GOT3 (cell line): ENCODE results near the gene CASZ1.

Experiments used
- DNase-seq: peaks from one replicate; lab custom pipeline; 2025; ENCODE audit warnings: mixed read lengths; lab: John Stamatoyannopoulos, UW

CASZ1 gene, protein sequence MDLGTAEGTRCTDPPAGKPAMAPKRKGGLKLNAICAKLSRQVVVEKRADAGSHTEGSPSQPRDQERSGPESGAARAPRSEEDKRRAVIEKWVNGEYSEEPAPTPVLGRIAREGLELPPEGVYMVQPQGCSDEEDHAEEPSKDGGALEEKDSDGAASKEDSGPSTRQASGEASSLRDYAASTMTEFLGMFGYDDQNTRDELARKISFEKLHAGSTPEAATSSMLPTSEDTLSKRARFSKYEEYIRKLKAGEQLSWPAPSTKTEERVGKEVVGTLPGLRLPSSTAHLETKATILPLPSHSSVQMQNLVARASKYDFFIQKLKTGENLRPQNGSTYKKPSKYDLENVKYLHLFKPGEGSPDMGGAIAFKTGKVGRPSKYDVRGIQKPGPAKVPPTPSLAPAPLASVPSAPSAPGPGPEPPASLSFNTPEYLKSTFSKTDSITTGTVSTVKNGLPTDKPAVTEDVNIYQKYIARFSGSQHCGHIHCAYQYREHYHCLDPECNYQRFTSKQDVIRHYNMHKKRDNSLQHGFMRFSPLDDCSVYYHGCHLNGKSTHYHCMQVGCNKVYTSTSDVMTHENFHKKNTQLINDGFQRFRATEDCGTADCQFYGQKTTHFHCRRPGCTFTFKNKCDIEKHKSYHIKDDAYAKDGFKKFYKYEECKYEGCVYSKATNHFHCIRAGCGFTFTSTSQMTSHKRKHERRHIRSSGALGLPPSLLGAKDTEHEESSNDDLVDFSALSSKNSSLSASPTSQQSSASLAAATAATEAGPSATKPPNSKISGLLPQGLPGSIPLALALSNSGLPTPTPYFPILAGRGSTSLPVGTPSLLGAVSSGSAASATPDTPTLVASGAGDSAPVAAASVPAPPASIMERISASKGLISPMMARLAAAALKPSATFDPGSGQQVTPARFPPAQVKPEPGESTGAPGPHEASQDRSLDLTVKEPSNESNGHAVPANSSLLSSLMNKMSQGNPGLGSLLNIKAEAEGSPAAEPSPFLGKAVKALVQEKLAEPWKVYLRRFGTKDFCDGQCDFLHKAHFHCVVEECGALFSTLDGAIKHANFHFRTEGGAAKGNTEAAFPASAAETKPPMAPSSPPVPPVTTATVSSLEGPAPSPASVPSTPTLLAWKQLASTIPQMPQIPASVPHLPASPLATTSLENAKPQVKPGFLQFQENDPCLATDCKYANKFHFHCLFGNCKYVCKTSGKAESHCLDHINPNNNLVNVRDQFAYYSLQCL (N-terminal part only)

DNA sequence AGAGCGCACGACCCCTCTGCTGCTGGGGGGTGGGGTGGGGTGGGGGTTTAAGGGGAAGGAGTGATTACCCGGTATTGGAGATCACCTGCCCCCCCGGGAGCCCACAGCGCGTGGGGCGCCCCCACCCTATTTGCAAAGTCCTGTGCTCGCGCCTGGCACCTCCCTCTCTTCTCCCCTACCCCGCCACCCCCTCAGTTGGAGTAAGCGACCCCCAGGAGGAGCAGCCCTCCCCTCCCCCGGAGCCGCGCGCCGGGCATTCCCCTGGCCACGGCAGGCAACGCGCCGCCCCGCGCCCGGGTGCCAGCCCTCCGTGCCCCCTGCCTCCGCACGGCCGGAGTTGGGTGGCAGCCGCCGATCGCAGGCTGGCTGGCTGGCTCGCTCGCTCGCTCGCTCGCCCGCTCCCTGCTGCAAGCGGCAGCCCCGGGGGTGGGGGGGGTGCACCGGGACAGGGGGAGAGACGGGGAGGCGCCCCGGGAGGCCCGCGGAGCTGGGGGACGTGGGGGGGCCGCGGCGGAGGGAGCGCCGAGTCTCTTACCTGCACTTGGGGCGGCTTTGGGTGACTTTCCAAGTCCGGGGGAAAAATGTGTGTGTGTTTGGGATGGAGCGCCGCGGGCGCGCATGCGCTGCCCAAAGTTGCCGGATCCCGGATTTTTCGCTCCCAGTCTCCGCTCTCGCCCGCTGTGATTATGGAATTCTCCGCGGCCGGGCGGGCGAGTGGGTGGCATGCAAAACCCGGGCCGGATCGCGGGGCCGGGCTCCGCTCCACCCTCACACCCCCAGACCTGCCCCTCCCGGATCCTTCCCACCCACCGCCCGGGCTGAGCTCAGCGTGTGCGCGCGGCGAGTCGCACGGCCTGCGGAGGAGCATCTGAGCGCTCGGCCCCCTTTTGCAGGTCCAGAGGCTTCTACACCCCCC is at the start of gene CASZ1:
TSS of gene CASZ1 (minus strand) at position 618 of the 916 bp plus-strand sequence. CDS start 102,757 bp downstream, outside the sequence.
- DNase-seq, result no peak

DNA sequence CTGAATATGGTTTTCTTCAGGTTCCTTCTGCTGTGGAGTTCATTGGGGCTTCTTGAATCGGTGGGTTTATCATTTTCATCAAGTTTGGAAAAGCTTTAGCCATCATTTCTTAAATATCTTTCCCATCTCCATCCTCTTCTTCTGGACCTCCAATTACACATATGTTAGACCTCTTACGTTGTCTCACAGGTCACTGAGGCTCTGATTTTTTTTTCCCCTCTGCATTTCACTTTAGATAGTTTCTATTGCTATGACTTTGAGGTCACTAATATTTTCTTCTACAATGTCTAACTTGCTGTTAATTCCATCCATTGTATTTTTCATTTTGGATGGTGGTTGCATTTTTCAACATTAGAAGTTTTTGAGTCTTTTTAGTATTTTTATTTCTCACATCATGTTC is 47.3 kb upstream of the CASZ1 start:
- no peak for DNase-seq

DNA sequence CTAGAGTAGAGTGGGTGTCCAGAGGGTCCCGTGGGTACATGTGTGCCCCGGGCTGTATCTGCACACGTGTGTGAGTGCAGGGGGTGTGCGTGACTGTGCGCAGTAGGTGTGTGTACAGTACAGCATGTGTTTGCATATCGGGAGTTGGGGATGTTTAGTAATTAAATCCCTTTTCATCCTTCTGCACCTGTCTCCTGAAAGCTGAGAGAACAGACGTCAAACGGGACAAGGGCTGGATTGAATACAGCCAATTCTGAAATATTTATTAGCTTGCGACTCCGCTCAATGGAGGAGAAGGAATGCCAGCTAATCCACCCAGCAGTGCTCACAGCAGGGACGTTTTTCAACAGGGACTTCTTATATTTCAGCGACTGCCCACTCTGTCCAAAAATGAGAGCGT is 44.7 kb upstream of the CASZ1 start:
- no peak for DNase-seq

DNA sequence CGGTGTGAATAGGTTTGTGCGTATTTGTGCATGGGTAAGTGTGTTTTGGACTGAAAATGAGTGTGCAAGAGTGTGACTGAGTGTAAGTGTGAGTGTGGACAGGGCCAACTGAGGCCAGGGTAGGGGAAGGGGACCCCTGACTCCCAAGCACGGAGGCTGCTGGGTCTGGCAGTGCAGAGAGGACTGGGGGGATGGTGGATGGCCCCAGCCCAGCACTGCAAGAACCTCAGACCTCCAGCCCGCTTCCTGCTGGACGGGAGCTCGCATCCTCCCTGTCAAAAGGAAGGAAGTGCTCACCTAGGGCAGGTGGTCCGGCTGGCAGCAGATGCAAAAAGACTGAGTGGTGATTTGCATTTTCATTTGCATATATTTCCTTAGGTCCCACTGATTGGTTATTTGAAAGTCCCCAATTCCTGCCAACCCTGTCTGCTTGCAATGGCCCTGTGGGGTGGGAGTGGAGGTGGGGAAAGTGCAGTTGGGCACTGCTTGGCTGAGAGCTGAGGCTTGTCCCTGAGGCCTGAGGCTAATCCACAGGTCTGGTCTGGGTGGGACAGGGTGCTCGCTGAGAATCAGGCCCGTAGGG is 42.8 kb upstream of the CASZ1 start:
- no peak for DNase-seq

DNA sequence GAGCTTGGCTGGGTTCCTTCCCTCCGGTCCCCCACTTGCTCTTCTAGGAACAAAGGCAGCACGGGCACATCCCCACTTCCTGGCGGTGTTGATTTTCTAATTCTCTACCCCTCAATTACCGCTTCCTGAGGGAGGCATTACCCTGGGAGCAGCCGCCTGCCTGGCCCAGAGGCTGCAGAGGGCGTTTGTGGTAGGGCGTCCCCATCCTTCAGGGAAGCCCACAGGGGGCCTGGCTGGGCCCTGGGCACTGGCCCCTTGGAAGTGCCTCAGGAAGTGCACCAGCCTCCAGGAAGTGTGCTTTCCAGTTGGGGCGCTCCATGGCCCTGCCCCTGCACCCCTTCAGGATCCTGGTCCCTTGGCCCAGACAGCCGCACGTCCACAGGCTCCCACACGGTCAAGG is 42.1 kb upstream of the CASZ1 start:
- no peak for DNase-seq

DNA sequence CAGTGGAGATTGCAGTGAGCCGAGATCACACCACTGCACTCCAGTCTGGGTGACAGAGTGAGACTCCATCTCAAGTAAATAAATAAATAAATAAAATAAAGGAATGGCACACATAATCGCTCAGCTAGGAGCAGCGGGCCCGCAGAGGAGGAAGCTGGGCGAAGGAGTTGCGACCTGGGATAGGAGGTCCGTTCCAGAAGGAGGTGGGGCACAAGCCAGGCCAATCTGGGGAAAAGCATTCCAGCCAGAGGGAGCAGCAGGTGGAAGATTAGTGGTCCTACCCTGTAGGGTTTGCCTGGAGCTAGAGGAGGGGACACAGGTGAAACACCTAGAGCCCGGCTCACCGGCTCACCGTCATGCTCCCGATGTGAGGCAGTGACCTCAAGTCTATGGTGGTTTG is 40.3 kb upstream of the CASZ1 start:
- no peak for DNase-seq

DNA sequence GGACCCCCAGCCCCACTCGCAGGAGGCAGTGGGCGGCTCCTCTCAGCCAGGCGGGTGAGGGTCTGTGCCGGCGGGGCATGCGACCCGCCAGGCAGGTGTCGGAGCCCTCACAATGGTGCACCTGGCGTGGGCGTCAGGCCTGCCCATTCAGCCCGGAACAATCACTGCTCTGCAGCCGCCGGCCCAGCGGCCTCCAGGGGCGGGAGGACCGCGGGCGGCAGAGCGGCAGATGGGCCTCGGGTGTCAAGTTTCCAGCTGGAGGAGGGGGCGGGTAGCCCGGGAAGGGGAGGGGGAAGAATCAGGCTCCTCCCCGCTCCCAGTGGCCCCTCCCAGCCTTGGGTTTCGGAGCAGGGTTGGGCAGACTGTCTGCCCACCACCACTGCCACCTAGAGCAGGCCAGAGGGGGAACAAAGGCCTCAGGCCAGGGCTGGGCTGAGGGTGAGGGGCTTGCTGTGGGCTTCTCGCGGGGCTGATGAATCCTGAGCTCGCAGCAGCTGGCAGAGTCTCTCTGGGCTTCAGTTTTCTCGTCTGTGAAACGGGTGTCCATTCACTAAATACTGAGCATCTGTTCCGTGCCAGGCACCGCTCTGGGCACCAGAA is 39.5 kb upstream of the CASZ1 start:
- no peak for DNase-seq

DNA sequence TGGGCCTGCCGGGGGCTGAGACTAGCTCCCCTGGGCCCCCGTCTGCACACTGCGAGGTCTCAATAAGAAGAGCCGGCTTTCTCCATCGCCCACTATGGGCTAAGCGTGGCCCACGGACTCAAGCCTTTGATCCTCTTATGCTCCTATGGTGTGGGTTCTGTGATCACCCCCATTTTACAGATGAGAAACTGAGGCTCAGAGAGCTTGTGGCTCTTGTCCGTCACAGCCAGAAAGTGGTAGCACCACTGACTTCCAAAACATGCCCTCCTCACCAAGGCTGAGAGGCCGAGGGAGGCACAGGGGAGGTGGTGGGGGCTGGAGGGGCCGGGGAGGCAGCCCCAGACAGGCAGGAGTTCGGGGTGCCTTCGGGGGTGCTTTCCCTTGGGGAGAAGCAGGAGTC is 39.0 kb upstream of the CASZ1 start:
- no peak for DNase-seq

DNA sequence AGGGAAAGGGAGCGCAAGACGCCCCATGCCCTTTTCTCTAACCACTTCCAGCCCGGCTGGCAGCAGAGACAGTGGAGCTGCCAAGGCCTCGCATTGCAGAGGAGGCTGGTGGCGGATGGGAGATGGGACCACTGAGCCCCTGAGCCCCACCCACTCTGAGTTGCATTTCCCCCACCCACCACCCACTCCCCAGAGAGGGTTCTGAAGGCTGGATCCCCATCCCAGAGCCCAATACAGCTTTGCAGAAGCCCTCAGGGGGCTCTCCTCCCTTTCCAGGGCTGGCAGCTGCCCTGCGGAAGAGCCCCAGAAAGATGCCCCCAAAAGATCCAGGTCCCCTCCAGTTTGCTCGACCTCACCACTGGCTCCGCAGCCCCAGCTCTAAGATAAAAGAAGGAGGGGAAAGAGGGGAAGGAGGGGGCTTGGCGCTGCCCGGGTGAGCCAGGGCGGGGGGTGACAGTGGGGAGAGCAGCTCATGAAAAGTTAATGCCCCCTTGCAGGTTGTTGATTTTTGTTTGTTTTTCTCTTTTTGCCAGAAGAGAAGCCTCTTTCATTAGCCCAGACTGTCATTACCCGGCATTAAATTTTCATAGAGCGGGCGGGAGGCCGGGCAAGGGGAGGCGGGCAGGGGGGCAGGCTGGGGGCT is 38.4 kb upstream of the CASZ1 start:
- no peak for DNase-seq

DNA sequence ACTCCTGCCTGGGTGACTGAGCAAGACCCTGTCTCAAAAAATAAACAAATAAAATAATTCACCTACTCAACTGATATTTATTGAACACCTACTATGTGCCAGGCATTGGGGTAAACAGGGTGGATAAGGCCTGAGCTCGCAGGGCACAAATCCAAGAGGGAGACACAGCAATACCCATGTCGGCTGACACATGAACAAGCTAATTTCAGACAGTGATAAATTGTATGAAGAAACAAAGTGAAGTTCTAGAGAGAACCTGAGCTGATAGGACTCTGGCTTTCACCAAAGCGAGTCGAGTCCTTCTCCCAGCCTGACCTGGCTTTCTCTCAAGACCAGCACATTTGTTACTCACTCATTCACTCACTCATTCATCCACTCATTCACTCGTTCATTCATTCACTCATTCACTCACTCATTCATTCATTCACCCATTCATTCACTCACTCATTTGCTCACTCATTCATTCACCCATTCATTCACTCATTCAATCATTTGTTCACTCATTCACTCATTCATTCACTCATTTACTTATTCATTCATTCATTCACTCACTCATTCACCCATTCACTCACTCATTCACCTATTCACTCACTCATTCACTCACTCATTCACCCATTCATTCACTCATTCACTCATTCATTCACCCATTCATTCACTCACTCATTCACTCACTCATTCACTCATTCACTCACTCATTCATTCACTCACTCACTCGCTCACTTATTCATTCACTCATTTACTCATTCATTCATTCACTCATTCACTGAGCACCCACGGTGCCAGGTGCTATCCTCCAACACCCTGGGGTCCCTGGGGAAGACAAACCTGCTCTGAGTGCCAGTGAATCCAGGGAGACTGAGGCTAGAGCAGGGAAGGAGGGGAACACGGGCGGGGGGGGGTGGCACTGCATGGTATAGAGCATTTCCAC is 37.4 kb upstream of the CASZ1 start:
- no peak for DNase-seq

DNA sequence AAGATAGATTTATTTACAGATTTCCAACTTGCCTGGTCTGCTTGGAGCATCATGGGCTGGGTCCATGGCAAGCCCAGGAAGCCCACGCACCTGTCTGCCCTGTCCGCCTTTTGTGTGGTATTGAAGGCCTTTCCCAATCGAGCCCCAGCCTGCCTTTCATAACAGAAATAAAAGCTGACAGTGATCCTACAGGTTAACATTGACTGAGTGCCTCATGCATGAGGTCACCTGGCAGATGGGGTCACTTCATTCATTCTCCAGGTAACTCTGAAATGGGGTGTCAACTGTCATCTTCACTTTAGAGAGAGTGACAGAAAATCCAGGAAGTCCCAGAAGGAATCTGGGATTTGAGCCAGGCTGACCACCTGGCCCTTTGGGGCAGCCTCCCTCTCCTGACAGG is 36.3 kb upstream of the CASZ1 start:
- no peak for DNase-seq

DNA sequence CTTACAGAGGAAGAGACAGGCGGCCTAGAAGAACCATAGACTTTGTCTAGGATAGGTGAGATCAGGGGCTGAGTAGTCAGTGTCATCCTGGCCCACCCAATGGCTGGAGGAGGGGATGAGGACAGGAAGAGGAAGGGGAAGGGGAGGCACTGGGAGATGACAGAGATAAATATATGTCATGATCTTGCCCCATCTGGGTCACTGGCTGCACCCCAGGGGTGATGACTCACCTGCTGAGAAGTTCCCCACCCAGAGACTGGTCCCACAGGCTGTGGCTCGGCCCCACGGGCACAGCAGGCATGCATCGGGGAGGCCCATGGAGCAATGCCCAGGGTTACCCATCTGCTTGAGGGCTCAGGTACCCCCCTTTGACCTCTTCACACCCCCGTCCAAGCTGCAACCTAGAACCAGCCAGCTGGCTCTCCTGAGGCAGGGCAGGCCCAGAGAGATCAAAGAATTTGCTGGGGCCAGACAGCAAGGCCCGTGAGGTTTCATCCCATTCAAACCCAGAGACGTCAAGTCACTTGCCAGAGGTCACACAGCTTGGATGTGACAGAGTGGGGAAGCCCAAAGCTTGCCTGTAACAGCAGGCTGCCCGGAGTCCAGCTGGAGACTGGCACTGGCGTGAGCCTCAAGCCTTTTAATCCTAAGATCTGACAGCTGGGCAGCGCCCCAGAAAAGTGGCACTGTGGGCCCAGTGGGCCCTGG is 34.7 kb upstream of the CASZ1 start:
- DNase-seq, result no peak

DNA sequence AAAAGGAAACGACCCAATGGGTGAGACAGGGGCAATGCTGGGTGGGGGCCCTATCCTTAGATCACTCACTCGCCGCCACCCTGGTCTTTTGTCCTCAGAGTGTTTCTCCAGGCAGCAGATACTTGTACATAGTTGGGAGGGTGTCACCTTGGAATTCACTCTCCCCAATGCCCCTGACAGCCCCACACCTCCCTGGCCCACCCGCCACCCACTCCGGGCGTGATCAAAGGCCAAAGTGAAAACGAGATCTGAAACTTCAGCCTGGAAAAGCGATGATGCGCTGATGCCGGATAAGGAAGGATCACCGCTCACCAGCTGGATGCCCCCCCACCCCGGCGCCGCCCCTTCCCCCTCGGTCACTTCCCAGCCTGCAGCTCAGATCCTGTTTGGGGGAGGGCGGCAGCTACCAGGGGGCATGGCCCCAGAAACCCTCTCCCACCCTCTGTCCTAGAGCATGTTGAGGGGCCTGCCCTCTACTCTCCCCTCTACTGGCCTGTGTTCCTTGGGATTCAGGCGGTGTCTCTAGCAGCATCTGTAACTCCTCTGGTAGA is 33.6 kb upstream of the CASZ1 start:
- DNase-seq, result no peak

DNA sequence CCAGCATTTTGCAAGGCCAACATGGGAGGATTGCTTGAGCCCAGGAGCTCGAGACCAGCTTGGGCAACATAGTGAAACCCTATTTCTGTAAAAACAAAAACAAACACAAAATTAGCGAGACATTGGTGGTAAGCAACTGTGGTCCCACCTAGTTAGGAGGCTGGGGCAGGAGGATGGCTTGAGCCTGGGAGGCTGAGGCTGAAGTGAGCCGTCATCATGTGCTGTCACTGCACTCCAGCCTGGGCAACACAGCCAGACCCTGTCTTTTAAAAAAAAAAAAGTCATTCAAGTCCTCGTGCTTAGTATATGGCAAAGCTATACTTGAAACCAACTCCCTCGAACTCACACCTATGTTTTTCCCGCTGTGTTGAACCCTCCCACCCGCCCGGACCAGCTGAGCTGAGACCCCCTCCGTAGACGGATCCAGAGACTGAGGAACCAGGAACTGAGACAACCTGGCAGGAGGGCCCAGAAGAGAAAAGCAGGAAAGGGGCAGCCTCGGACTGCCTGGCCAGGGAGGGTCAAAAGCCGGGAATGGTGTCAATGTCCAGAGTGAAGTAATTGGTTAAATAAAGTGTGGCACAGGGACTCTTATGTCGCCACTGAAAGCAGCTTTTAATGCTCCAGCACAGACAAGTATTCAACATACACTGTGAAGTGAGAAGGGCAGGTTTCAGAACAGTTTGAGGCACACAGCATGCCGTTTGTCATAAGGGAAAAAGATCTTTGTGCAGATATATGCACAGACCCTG is 32.8 kb upstream of the CASZ1 start:
- no peak for DNase-seq

DNA sequence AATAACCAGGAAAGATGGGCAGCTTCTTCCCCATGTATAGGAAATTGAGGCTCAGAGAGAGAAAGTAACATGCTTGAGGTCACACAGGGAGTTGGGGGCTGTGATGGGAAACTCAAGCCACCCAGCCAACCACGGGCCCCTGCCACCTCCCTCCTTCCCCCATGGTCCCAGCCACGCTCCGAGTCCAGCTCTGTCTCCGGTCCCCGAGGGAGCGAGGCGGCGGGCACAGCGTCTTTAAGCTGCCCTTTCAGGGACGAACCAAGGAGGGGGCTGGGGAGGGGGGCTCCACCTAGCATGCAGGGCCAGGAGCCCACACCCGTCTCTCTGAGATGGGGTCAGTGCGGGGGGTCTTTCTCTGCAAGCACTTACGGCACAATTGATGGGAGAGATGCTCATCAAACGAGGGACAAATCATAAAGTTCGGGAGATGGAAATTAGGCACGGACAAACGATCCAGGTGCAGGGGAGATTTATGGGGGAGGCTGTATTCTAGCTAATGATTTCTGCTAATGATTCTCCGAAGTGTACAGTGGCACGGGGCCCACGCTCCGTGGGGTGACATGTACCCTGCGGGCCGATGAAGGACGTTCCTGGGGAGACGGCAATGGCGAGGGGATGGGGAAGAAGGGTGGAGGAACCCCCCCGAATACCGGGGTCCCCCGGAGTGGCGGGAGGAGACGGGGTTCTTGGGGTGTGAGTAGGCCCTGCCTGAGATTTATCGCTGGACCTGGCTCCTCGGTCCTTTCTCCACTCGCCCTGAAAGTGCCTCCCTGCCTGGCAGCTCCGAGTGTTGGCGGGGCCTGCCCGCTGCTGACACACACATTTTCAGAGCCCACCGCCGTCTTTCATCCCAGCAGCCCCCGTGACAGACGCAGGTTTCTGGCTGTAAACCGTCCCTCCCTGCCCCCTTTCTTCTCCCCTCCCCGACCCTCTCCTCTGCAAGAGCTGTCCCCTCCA is 31.2 kb upstream of the CASZ1 start:
- DNase-seq, result no peak

DNA sequence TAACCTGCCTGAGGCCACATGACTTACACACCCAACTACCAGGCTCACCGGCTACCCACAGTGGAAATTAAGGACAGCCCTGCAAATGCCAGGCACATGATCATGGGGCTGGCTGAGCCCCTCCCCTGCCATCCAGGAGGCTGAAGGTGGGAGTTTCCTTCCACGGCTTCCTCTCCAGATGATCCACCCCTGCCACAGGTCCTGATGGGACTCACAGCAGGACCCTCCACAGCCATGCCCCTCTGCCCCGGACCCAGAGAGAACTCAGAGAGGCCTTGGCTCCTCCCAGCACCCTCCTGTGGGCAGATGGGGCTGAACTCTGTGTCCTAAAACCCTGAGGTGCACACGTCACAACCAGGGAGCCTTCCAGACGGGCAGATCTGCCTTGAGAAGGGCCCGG is 29.1 kb upstream of the CASZ1 start:
- no peak for DNase-seq
